LNCaP clone FGC (cell line): ENCODE data around the gene KRT4.

Experiments used
- DNase-seq: peaks from one replicate; pipeline ENCODE4 v3.0.0-alpha.2; 2011; ENCODE audit warnings: low read depth
- H3K4me3 ChIP-seq: 2 replicates; pipeline ENCODE4 v1.5.1; 2011; ENCODE audit warnings: mild to moderate bottlenecking, low read depth, low read length, control low read depth
- CTCF ChIP-seq: IDR thresholded peaks from 2 replicates; pipeline ENCODE4 v1.5.1; 2012; ENCODE audit warnings: mild to moderate bottlenecking; ENCODE audit not compliant: control insufficient read depth, insufficient read depth; ENCODE audit errors: extremely low read depth

The KRT4 gene

GRCh38 chr12:52771088-52771487, 42.8 kb downstream of the KRT4 start:
- no peak overlapping the region for H3K4me3 ChIP-seq
- no peak for DNase-seq
- no peak for TF ChIP-seq CTCF

- no peak overlapping the region for H3K4me3 ChIP-seq
- no peak for DNase-seq
- TF ChIP-seq CTCF, result no peak
Measured at GRCh38 chr12:52769946-52770345, 44.0 kb downstream of the KRT4 start.

GRCh38 chr12:52769354-52769753, 44.6 kb downstream of the KRT4 start:
- no peak for TF ChIP-seq CTCF
- DNase-seq, result no peak
- H3K4me3 ChIP-seq, result no peak overlapping the region

- DNase-seq, result no peak
- H3K4me3 ChIP-seq, result no peak overlapping the region
- TF ChIP-seq CTCF, result no peak
Measured at GRCh38 chr12:52768479-52769200, 45.3 kb downstream of the KRT4 start.

- DNase-seq, result no peak
- TF ChIP-seq CTCF, result no peak
- no peak overlapping the region for H3K4me3 ChIP-seq
Measured at GRCh38 chr12:52767427-52767826, 46.5 kb downstream of the KRT4 start.

- TF ChIP-seq CTCF, result no peak
- no peak overlapping the region for H3K4me3 ChIP-seq
- no peak for DNase-seq
Measured at GRCh38 chr12:52767020-52767379, 46.9 kb downstream of the KRT4 start.
